ENCODE results near the gene THEM5. TPM values are rescaled to one million over a fixed set of nuclear protein-coding genes. Genes with fewer than 3 reads are reported as not detected.

Gene THEM5
- total and polyA plus RNA-seq, 10 of the 15 experiments (the other 5 are each of a cell fraction or from before 2014, with no cell fraction given) = 0.16 TPM; not detected in 9

- intact Hi-C loops (cut with micrococcal nuclease; ENCODE audit: unreplicated experiment) = no loop called here
- TF ChIP-seq YBX1 (IDR thresholded peaks at IDR 0.05) = no peak
- no peak for TF ChIP-seq GABPA (IDR thresholded peaks at IDR 0.05; ENCODE audit: low read depth)
- TF ChIP-seq MYC (IDR thresholded peaks at IDR 0.05; ENCODE audit: insufficient read depth, insufficient read length, insufficient replicate concordance, low read length, severe bottlenecking) = no peak
- TF ChIP-seq CTCF (IDR thresholded peaks at IDR 0.05 in 2 of 3, conservative IDR thresholded peaks at IDR 0.05 in 1 of 3; ENCODE audit: control insufficient read depth in 2 of 3, extremely low read depth in 1 of 3, insufficient read depth in 1 of 3, low read depth in 3 of 3, low read length in 3 of 3) = no peak
- TF ChIP-seq CHD1 (IDR thresholded peaks at IDR 0.05; ENCODE audit: low read depth, low read length) = no peak
- TF ChIP-seq SMAD1 (IDR thresholded peaks at IDR 0.05; ENCODE audit: low read depth, partially characterized antibody) = no peak
- no peak for TF ChIP-seq RELB (IDR thresholded peaks at IDR 0.05; ENCODE audit: low read depth)
- TF ChIP-seq NR2C1 (IDR thresholded peaks at IDR 0.05) = no peak
- TF ChIP-seq POU2F2 (IDR thresholded peaks at IDR 0.05; ENCODE audit: borderline replicate concordance, low read depth, low read length) = no peak
- no peak for TF ChIP-seq CREB1 (IDR thresholded peaks at IDR 0.05; ENCODE audit: low read depth)
- no peak for TF ChIP-seq FOXM1 (IDR thresholded peaks at IDR 0.05; ENCODE audit: low read depth, low read length)
- no peak for TF ChIP-seq ZBTB40 (IDR thresholded peaks at IDR 0.05; ENCODE audit: borderline replicate concordance)
- TF ChIP-seq ATF2 (IDR thresholded peaks at IDR 0.05; ENCODE audit: low read length) = no peak
These were observed 43.4 kb downstream of the THEM5 start for GRCh38 chr1:151809985-151810556.

More at GRCh38 chr1:151809985-151810556, 43.4 kb downstream of the THEM5 start:
- no peak for ATAC-seq
- H3K9me3 ChIP-seq (replicated peaks; ENCODE audit: control insufficient read depth, insufficient read depth, low read length) = no peaks in the 10 kb centered on the region
- H3K27me3 ChIP-seq (replicated peaks in 1 of 2; ENCODE audit: control insufficient read depth in 2 of 2, insufficient read depth in 2 of 2, low read length in 1 of 2) = peaks cover 0 to 3% of the 10 kb centered on the region in 2 experiments; a peak in 2 of 4 replicates
- H3K79me2 ChIP-seq (ENCODE audit: control insufficient read depth, insufficient read depth, low read length) = no peaks in the 10 kb centered on the region
- ChIA-PET POLR2A (interaction anchor here (1.4 kb wide), 1 partner anchor 12 kb away, joined by 4 read pairs; no protein-coding TSS in a partner anchor), CTCF (no interaction called here), RAD21 (ENCODE audit: unreplicated experiment) (no interaction called here), SMC1A (ENCODE audit: uncharacterized antibody, unreplicated experiment) (no interaction called here)
- FAIRE-seq = no peak
- H3K36me3 ChIP-seq (ENCODE audit: control insufficient read depth in 2 of 2, insufficient read depth in 2 of 2, low read length in 1 of 2) = no peaks in the 10 kb centered on the region
- no TSS peak for BruUV-seq (replicated peaks)
- WGBS (ENCODE audit: insufficient coverage, insufficient replicate concordance, low lambda C conversion rate, missing lambda C conversion rate) = 100% methylated on average over 1 of the region's 1 CpG
- H2AFZ ChIP-seq (ENCODE audit: control insufficient read depth, low read depth, low read length) = no peak overlapping the region
- no peak for DNase-seq (ENCODE audit: low read depth, low spot score)
- H3K4me3 ChIP-seq = no peak overlapping the region
- H3K27ac ChIP-seq (ENCODE audit: control insufficient read depth, insufficient read depth) = no peak overlapping the region
- H3K4me2 ChIP-seq (ENCODE audit: control insufficient read depth, insufficient read depth) = no peak overlapping the region
- H3K4me1 ChIP-seq (ENCODE audit: control insufficient read depth, insufficient read depth, low read length) = no peaks in the 10 kb centered on the region
- no peaks in the 10 kb centered on the region for H4K20me1 ChIP-seq (ENCODE audit: control insufficient read depth, insufficient read depth)
- in situ Hi-C loops (cut with MboI) = no loop called here
- no peak overlapping the region for H3K9ac ChIP-seq (ENCODE audit: control insufficient read depth, insufficient read depth, low read length)

Measured in GM12878 (cell line).